Adrenal gland (tissue), 12 donors: Measurements from ENCODE around the gene CCDC134. TPM values are rescaled to one million over a fixed set of nuclear protein-coding genes. Genes with fewer than 3 reads are reported as not detected.

Experiments
- DNase-seq, 7 donors: peaks; one replicate each; pipeline ENCODE4 v3.0.0-alpha.2; 2019 to 2020
- H3K27ac ChIP-seq, 5 donors: fragments of 200-600 bp; sonication (generic) in 4 of 5; 1 replicate in 3 of 5; 2 replicates in 2 of 5; pipeline versions ENCODE4 v1.5.1 to v1.8.0; 2016 to 2020; ENCODE audit warnings: mild to moderate bottlenecking in 1 of 5
- H3K27me3 ChIP-seq: fragments of 200-600 bp; 2 replicates; pipeline ENCODE4 v1.8.0; 2021
- H3K36me3 ChIP-seq, 2 donors: fragments of 200-600 bp; replicated peaks in 1 of 2; 1 replicate in 1 of 2; 2 replicates in 1 of 2; pipeline versions ENCODE4 v1.5.1 to v1.8.0; 2018 to 2022
- H3K4me1 ChIP-seq, 2 donors: fragments of 200-600 bp; replicated peaks in 1 of 2; 1 replicate in 1 of 2; 2 replicates in 1 of 2; pipeline versions ENCODE4 v1.5.1 to v1.8.0; 2018 to 2021
- H3K4me3 ChIP-seq, 4 donors: fragments of 200-600 bp; sonication (generic) in 3 of 4; one replicate each; pipeline ENCODE4 v1.5.1; 2016 to 2018
- H3K9me3 ChIP-seq, 3 donors: fragments of 200-600 bp; sonication (generic) in 1 of 3; replicated peaks in 1 of 3; 1 replicate in 2 of 3; 2 replicates in 1 of 3; pipeline versions ENCODE4 v1.5.1 to v1.8.0; 2016 to 2021
- POLR2A ChIP-seq, 2 donors: fragments of 450-650 bp; IDR thresholded peaks; one replicate each; pipeline ENCODE4 v1.6.1; 2017; ENCODE audit warnings: antibody characterized with exemption in 2 of 2, mild to moderate bottlenecking in 2 of 2, moderate library complexity in 1 of 2
- WGBS, 4 donors: extraction: QIAGEN DNeasy Blood & Tissue Kit in 2 of 4; methylation state at CpG; one replicate each; pipeline versions ENCODE4 v1.1.5 to v1.1.7; 2013 to 2017; 5-methylcytosine and 5-hydroxymethylcytosine counted together
- intact Hi-C, 2 donors: fragments of 100-400 bp; cut with DNase I; formaldehyde crosslinking; loops; one replicate each; pipeline versions ENCODE4 v1.14.1 to v1.15.0; 2022 to 2023
- polyA plus RNA-seq, 3 donors: library from polyadenylated mRNA; stranded (reverse); fragments of 200-250 nt in 2 of 3; fragments of 350-450 nt in 1 of 3; fragmentation: Illumina TruSeq in 1 of 3; extraction: RNeasy Lipid Tissue Mini Kit (QIAGEN cat#74804) in 1 of 3; gene quantifications; one replicate each; pipeline ENCODE4 v1.2.3, GENCODE V29; 2013 to 2014
- total RNA-seq, 9 donors: library from RNA; depleted of rRNA in 4 of 9; stranded (reverse); fragments of >200 nt in 4 of 9; fragments of 120-200 nt in 1 of 9; fragmentation: NEBNext Ultra II Directional in 1 of 9; extraction: Animal tissue kit (Norgen Biotek cat#: 25700) in 1 of 9; gene quantifications; one replicate each; pipeline versions ENCODE4 v1.1.0 to v1.2.4, GENCODE V29; 2013 to 2023
- TF ChIP-seq, protein P1 (sequence below), 6 experiments: fragments of 450-650 bp in 4 of 6; fragments of 200-600 bp in 2 of 6; sonication (generic) in 1 of 6; IDR thresholded peaks; 1 replicate in 5 of 6; 2 replicates in 1 of 6; pipeline versions ENCODE4 v1.5.1 to v1.8.0; 2016 to 2021; ENCODE audit warnings: antibody characterized with exemption in 6 of 6, mild to moderate bottlenecking in 2 of 6, moderate library complexity in 1 of 6
- donor health status: healthy with polysubstance abuse.
- donor health status: Bipolar disorder and iron deficiency.
- donor health status: DM: yes; HTN: yes; CAD: no.
- donor health status: DM: no; HTN: no; CAD: no.
- donor health status: DM: no; HTN: no; CAD: no.
- donor health status: DM: yes; HTN: yes; CAD: no.

The CCDC134 gene
- total and polyA plus RNA-seq, 12 donors, result 4.9 to 64.4 (median 32.0) TPM

DNA sequence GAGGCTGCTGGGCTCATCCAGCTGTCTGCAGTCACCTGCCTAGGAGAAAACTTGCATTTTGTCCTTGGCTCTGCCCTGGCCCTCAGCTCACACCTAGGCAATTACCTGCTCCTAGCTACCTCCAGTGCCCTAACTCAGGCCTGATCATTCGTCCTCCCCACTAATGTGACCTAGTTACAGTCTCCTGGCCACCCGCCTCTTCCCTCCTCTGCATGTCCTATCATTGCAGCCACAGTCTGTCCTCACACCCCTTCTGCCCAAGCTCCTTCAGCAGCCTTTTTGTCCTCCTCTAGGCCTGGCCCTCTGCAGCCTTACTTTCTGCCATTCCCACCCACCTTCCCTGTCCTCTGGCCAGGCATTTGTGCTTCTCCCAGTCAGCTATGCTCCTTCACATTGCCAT lies 17.7 kb upstream of the CCDC134 start:
- no peak overlapping the region for H3K4me3 ChIP-seq
- WGBS, 4 donors, result 65 to 97% (median 78%) methylated on average over 2 of the region's 2 CpGs
- DNase-seq, result no peak
- no peaks in the 10 kb centered on the region for H3K4me1 ChIP-seq
- no peak overlapping the region for H3K27ac ChIP-seq
- H3K9me3 ChIP-seq, result no peaks in the 10 kb centered on the region
- H3K36me3 ChIP-seq, result no peaks in the 10 kb centered on the region
- TF ChIP-seq, protein P1, sequence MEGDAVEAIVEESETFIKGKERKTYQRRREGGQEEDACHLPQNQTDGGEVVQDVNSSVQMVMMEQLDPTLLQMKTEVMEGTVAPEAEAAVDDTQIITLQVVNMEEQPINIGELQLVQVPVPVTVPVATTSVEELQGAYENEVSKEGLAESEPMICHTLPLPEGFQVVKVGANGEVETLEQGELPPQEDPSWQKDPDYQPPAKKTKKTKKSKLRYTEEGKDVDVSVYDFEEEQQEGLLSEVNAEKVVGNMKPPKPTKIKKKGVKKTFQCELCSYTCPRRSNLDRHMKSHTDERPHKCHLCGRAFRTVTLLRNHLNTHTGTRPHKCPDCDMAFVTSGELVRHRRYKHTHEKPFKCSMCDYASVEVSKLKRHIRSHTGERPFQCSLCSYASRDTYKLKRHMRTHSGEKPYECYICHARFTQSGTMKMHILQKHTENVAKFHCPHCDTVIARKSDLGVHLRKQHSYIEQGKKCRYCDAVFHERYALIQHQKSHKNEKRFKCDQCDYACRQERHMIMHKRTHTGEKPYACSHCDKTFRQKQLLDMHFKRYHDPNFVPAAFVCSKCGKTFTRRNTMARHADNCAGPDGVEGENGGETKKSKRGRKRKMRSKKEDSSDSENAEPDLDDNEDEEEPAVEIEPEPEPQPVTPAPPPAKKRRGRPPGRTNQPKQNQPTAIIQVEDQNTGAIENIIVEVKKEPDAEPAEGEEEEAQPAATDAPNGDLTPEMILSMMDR (IDR thresholded peaks at IDR 0.05), result no peak
- TF ChIP-seq POLR2A (IDR thresholded peaks at IDR 0.05), result no peak
- intact Hi-C loops, result no loop called here
- H3K27me3 ChIP-seq, result no peaks in the 10 kb centered on the region

DNA sequence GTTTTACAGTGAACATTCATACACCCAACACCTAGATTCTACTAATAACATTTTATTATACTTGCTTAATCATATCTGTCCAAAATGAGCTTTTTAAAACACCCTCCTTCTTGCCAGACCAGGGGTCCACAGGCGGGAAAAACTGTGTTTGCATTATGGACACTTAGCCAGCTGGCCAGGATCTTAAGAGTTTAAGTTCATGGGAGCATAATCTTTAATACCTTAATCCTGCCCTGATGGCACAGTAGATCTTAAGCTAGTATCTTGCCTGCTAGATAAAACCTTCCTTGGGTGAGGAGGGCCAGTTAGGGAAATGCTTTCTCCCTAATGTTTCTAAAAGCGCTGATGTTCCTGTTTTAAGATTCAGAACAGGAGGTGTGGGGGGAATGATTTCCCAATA lies 13.1 kb upstream of the CCDC134 start:
- intact Hi-C loops, result no loop called here
- Histone ChIP-seq H3K9me3 (no peaks in the 10 kb centered on the region), H3K27me3 (no peaks in the 10 kb centered on the region), H3K4me1 (no peaks in the 10 kb centered on the region), H3K27ac (no peak overlapping the region), H3K36me3 (no peaks in the 10 kb centered on the region), H3K4me3 (no peak overlapping the region)
- DNase-seq, result no peak
- TF ChIP-seq POLR2A (IDR thresholded peaks at IDR 0.05), result no peak
- TF ChIP-seq, protein P1 (IDR thresholded peaks at IDR 0.05), result no peak
- 82 to 88% (median 86%) methylated on average over 2 of the region's 2 CpGs for WGBS, 4 donors

DNA sequence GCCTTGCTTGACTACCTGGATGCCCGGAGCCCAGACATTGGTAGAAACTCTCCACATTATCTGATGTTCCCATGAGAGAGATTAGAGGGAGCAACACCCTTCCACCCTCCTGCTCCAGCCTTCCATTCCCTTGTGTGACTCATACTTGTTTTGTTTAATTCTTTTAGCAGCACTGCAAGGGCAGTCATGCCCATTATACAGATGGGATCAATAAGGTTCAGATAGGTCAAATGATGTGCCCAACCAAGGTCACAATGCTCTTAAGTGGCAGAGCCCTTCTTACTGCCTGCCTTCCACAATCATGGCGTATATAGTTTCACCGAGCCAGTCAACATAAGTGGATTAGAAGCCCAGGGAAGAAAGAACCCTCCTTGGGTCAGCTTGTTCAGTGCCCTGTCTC lies 6.6 kb upstream of the CCDC134 start:
- no peaks in the 10 kb centered on the region for H3K9me3 ChIP-seq
- H3K36me3 ChIP-seq, result no peaks in the 10 kb centered on the region
- 92 to 100% (median 96%) methylated on average over 3 of the region's 3 CpGs for WGBS, 4 donors
- DNase-seq, result no peak
- TF ChIP-seq, protein P1 (IDR thresholded peaks at IDR 0.05), result no peak
- H3K27me3 ChIP-seq, result no peaks in the 10 kb centered on the region
- intact Hi-C loops, result no loop called here
- H3K4me3 ChIP-seq, result no peak overlapping the region
- no peak overlapping the region for H3K27ac ChIP-seq
- H3K4me1 ChIP-seq, result no peaks in the 10 kb centered on the region

DNA sequence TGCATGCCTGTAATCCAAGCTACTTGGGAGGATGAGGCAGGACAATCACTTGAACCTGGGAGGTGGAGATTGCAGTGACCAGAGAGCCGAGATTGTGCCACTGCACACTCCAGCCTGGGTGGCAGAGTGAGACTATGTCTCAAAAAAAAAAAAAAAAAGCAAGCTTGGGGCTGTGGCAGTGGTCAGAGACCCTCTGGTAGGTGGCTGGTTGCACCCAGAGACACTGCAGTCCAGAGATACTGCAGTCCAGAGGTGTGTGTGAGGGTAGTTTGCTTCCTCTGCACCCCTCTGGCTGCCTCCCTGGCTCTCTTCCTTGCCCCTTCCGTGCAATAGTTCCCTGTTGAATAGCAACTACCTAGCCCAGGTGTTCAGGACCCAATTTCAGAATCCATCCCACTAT lies 1.7 kb upstream of the CCDC134 start:
- Histone ChIP-seq H3K27me3 (no peaks in the 10 kb centered on the region), H3K27ac (no peak overlapping the region), H3K36me3 (no peaks in the 10 kb centered on the region), H3K4me3 (no peak overlapping the region), H3K4me1 (peaks cover 8 to 25% of the 10 kb centered on the region in 2 donors), H3K9me3 (no peaks in the 10 kb centered on the region)
- WGBS, 4 donors, result 92 to 100% (median 99%) methylated on average over 2 of the region's 2 CpGs
- TF ChIP-seq, protein P1 (IDR thresholded peaks at IDR 0.05), result no peak
- TF ChIP-seq POLR2A (IDR thresholded peaks at IDR 0.05), result no peak
- no peak for DNase-seq
- intact Hi-C loops, result no loop called here
